IPS-NIHi11 (cell line): ENCODE results near the gene ARMC2.
"Not testable (repeated sequence)": the region's sequence is repeated elsewhere in the genome, so short reads cannot be mapped to it uniquely, and the experiment has no call there.

ENCODE experiments used
- DNase-seq: peaks from one replicate; pipeline ENCODE4 v3.0.0; 2012; ENCODE audit warnings: mixed read lengths, low spot score

Gene ARMC2

GRCh38 chr6:108952776-108953486, 104.7 kb downstream of the ARMC2 start:
- no peak for DNase-seq

- no peak for DNase-seq
Measured at GRCh38 chr6:108953681-108954080, 105.5 kb downstream of the ARMC2 start.

GRCh38 chr6:108955329-108955949, 107.2 kb downstream of the ARMC2 start:
- DNase-seq: no peak

DNA sequence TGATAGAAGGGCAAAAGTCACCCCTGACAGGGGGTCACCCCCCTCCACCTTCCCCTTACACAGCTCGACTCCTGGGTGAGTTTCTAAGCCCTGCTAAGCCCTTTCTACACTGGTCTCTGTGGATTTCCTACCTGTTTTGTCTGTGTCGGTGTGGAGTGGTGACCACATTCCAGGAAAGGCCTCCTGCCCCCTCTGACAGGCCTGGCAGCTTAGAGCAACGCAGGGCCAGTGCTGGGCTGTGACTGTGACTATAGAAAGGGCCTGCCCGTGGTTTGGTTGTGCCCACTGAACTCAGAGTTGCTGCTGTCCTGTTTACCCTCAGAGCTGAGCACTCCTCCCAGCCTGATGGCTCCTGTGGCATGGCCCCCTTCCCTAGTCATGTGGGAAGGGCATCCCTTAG, 109.0 kb downstream of the ARMC2 start:
- DNase-seq: no peak

- no peak for DNase-seq
Measured at GRCh38 chr6:108958900-108959770, 110.9 kb downstream of the ARMC2 start.

DNA sequence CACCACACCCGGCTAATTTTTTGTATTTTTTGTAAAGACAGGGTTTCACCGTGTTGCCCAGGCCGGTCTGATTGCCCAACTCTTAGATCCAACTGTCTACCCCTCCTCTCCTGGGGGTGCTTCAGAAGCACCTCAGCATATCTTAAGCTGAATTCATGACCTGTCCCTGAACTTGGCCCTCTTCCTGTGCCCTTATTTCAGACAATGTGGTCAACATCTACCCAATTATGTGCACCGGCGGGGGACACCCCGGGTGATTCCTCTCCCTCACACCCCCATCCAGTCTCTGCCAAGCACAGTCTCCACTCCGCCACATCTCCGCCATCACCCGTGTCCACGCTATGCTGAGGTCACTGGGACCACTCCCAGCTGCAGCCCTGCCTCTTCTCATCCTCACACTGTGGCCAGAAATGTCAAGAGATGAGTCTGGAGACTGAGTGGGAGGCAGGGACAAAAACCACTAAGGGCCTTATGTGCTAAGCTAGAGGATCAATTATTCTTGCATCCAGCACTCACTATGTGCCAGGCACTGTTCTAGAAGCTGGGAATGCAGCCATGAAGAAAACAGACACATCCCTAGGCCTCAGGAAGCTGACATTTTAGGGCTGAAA, 111.9 kb downstream of the ARMC2 start:
- DNase-seq: no peak

GRCh38 chr6:108960601-108961000, 112.4 kb downstream of the ARMC2 start:
- DNase-seq: no peak

GRCh38 chr6:108961077-108961476, 112.9 kb downstream of the ARMC2 start:
- DNase-seq: no peak

GRCh38 chr6:108961985-108962384, 113.8 kb downstream of the ARMC2 start:
- no peak for DNase-seq

GRCh38 chr6:108966251-108966650, 118.0 kb downstream of the ARMC2 start:
- DNase-seq: no peak

DNA sequence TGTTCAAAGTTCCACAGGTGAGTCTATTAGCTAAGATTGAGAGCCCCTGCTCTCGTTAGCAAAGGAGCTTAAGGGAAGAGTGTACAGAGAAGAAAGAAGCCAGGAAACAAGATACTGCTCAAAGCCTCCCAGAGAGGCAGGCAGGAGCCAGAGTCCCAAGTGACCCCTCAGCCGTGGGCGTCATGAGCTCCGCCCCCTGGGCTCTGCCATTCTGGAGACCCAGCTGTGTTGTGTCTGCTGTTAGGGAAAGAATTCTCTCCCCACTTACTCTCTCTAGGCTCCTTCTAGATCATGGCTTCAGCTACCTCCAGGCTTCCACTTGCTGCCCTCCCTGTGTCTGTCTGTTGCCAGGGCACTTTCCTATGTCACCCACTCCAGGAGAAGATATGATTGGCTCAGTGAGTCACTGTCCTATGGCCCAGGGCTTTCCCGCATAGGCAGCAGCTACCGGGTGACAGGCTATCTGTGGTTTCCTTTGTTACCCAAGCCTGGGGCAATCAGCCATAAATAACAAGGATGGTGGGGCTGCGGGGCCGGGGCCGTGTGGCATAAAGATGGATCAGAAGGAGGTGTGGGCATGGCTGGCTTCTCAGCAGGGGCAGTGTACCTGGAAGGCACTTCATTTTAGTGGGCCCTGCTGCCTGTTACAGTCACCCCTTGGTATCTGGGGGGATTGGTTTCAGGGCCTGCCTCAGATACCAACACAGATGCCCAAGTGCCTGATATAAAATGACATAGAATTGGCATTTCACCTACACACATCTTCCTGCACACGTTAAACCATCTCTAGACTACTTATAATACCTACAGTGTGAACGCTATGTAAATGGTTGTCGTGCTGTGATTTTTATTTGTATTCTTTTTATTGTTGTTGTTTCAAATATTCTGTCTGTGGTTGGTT, 118.9 kb downstream of the ARMC2 start:
- peak; percentile 50 for DNase-seq

- peak; percentile 41 for DNase-seq
Measured at GRCh38 chr6:108968325-108969316, 120.4 kb downstream of the ARMC2 start.

DNA sequence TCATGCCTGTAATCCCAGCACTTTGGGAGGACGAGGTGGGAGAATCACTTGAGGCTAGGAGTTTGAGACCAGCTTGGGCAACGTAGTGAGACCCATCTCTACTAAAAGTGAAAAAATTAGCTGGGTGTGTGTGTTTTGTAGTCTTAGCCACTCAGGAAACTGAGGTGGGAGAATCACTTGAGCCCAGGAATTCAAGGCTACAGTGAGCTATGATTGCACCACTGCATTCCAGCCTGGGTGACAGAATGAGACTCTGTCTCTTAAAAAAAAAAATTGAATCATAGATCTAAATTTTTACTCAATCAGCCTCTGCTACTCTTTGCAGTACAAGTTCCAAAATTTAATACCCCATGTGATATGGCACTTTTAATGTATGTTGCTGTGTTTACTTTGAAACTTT, 121.6 kb downstream of the ARMC2 start:
- DNase-seq: no peak

DNA sequence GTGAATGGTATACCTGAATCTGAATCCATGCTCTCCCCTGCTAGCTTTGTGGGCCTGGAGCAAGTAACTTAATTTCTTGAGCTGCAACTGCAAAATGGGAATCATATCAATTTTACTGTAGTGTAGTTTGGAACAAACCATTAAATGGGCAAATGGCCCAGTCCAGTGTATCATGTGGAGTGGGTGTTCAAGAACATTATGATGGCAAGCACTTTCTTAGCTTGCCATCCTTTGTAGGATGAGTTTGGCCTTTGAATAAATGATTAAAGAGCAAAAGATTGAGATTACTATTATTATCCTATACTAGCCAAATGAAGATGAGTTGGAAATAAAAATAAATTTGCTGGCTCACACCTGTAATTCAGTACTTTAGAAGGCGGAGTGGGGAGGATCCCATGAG, 126.0 kb downstream of the ARMC2 start:
- no peak for DNase-seq

DNA sequence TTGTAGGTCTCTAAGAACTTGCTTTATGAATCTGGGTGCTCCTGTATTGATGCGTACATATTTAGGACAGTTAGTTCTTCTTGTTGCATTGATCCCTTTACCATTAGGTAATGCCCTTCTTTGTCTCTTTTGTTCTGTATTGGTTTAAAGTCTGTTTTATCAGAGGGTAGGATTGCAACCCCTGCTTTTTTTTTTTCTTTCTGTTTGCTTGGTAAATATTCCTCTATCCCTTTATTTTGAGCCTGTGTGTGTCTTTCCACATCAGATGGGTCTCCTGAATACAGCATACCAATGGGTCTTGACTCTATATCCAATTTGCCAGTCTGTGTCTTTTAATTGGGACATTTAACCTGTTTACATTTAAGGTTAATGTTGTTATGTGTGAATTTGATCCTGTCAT, 130.4 kb downstream of the ARMC2 start:
- DNase-seq: not testable (repeated sequence)

DNA sequence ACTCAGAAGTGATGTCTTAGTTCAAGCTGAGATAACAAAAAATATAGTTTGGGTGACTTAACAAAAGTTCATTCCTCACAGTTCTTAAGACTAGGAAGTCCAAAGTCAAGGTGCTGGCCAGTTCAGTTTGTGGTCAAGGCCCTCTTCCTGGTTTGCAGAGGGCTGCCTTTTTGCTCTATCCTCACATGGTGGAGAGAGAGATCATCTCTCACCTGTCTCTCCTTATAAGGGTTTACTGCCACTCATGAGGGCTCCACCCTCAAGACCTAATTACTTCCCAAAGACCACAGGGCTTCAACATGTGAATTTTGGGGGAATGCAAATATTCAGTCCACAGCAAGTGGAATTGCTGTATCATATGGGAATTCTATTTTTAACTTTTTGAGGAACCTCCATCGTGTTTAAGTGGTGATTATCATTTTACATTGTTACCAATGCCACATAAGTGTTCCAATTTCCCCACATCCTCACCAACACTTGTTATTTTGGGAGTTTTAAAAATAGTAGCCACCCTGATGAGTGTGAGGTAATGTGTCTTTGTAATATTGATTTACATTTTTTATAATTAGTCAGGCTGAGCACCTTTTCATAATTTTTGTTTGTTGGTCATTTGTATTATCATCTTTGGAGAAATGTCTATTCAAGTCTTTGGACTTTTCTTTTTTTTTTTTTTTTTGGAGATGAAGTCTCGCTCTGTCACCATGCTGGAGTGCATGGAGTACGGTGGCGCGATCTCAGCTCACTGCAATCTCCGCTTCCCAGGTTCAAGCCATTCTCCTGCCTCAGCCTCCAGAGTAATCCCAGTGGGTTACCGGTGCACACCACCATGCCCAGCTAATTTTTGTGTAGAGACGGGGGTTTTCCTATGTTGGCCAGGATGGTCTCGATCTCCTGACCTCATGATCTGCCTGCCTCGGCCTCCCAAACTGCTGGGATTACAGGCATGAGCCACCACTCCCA, 134.2 kb downstream of the ARMC2 start:
- no peak for DNase-seq

DNA sequence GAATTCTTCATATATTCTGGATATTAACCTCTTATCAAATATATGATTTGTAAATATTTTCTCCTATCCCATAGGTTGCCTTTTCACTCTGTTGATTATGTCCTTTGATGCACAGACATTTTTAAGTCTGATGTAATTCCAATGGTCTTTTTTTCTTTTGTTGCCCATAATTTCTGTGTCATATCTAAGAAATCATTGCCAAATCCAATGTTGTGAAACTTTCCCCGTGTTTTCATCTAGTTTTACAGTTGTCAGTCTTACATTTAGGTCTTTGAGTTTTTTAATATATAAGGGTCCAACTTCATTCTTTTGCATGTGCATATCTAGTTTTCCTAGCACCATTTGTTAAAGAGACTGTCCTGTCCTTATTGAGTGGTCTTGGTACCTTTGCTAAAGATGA, 134.9 kb downstream of the ARMC2 start:
- DNase-seq: no peak

DNA sequence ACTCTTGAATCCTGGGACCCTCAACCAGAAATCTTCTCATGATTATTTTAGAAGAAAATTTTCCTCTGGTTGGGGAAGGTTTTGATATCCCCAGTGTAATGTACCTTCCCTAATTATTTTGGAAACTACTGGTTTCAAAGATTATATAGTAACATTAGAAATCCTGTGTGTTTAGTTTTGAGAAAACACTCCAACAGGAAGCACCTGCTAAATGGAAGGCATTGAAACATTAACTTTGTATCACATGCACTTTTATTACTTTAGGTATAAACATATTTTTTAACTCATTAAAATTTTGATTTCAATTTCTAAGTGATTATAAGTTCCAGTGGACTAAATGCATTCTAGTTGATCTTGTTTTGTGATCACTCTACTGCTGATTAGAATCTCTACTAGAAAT, 137.1 kb downstream of the ARMC2 start:
- DNase-seq: no peak

- no peak for DNase-seq
Measured at GRCh38 chr6:108987156-108987555, 138.9 kb downstream of the ARMC2 start.
